ENCODE measurements around the gene SSNA1. TPM values are rescaled to one million over a fixed set of nuclear protein-coding genes. Genes with fewer than 3 reads are reported as not detected.

Gene SSNA1
- 70.7 TPM for total RNA-seq
- long read RNA-seq, transcript SSNA1-201 (3 exons, 896 nt), result minor isoform, 24 of 75 reads
- long read RNA-seq, transcript SSNA1-202 (2 exons, 1,170 nt), result major isoform, 40 of 75 reads
- long read RNA-seq, partial matches to known transcripts, result 0 of 75 reads
- long read RNA-seq, other reads (novel, unspliced or antisense), result 8 of 75 reads

DNA sequence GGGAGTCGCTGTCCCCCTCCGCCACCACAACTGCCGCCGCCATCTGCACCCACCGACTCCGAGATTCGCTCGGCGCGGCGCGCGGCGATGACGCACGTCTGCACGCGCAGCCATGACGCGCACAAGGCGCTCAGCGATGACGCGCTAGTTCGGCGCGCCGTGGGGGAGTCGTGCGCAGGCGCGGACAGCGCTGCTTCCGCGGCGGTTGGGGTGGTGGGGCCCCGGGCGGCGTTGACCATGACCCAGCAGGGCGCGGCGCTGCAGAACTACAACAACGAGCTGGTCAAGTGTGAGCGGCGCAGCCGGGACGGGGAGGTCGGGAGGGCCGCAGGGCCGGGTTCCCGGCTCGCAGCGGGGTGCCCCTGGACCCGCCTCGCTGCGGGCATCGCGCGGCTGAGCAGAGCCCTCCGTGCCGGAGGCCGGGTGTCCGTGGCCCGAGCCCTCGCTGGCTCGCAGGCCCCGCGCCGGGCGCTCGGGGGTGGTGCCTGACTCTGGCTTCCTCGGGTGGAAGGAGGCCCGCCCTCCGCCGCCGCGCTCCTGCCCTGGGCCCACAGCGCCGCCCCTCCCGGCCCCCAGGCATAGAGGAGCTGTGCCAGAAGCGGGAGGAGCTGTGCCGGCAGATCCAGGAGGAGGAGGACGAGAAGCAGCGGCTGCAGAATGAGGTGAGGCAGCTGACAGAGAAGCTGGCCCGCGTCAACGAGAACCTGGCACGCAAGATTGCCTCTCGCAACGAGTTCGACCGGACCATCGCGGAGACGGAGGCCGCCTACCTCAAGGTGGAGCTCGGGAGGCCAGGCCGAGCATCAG, at the start of gene SSNA1, which contains the start of gene ANAPC2:
SSNA1 (plus strand) TSS at position 187 of the 807 bp plus-strand sequence; CDS start at position 238, 51 bp downstream.
ANAPC2 (minus strand) TSS at position 71 of the 807 bp plus-strand sequence; CDS start at position 43, 28 bp downstream.
- peak; percentile 97 for DNase-seq (ENCODE audit: missing footprints)
- intact Hi-C loops (cut with DNase I), result loop anchor here (2.0 to 5.0 kb wide), 5 partner anchors 16 to 74 kb away; partner anchors contain the start of genes DPP7, NDOR1, RNF208 and TMEM203
- ATAC-seq, result peak; percentile 90

DNA sequence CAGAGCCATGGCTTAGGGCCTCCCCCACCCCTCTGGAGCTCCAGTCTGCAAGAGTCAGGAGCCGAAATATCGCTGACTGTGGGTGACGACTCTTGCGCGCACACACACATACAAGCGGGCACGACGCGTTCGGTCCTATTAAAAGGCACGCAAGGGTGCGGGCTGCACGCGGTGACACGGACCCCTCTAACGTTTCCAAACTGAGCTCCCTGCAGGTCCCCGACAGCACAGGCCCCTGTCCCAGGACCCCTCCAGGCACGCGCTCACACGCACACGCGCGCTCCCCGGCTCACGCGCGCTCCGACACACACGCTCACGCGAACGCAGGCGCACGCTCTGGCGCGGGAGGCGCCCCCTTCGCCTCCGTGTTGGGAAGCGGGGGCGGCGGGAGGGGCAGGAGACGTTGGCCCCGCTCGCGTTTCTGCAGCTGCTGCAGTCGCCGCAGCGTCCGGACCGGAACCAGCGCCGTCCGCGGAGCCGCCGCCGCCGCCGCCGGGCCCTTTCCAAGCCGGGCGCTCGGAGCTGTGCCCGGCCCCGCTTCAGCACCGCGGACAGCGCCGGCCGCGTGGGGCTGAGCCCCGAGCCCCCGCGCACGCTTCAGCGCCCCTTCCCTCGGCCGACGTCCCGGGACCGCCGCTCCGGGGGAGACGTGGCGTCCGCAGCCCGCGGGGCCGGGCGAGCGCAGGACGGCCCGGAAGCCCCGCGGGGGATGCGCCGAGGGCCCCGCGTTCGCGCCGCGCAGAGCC, 49.6 kb upstream of the SSNA1 start, which contains the start of gene GRIN1:
GRIN1 (plus strand) TSS at position 433 of the 746 bp plus-strand sequence. CDS start 333 bp downstream, outside the sequence.
- ATAC-seq (peak; percentile 61), DNase-seq (ENCODE audit: missing footprints) (peak; percentile 55)
- intact Hi-C loops (cut with DNase I), result no loop called here

DNA sequence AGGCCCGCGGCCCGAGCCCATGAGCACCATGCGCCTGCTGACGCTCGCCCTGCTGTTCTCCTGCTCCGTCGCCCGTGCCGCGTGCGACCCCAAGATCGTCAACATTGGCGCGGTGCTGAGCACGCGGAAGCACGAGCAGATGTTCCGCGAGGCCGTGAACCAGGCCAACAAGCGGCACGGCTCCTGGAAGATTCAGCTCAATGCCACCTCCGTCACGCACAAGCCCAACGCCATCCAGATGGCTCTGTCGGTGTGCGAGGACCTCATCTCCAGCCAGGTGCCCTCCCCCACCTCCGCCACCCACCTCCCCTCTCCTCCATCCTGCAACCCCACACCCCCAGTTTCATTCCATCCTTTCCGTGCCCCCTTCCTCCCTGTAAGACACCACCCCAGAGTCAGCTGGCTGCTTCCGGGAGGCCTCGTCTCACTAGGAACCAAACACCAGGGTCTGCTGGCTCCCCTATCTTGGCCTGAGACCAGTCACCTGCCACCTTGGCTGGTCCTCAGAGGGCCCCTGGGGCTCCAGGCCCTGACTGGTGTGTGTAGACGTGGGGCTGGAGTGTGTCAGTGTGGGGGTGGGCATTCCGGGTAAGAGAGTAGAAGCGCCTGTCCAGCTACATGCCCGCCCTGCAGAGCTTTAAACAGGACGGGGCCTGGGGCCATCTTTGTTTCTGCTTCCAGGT, 48.9 kb upstream of the SSNA1 start:
- DNase-seq (ENCODE audit: missing footprints) (peak; percentile 16), ATAC-seq (no peak)
- intact Hi-C loops (cut with DNase I), result no loop called here

- ATAC-seq (no peak), DNase-seq (ENCODE audit: missing footprints) (peak; percentile 31)
- intact Hi-C loops (cut with DNase I), result no loop called here
Observed at GRCh38 chr9:137140151-137141012, 48.1 kb upstream of the SSNA1 start.

DNA sequence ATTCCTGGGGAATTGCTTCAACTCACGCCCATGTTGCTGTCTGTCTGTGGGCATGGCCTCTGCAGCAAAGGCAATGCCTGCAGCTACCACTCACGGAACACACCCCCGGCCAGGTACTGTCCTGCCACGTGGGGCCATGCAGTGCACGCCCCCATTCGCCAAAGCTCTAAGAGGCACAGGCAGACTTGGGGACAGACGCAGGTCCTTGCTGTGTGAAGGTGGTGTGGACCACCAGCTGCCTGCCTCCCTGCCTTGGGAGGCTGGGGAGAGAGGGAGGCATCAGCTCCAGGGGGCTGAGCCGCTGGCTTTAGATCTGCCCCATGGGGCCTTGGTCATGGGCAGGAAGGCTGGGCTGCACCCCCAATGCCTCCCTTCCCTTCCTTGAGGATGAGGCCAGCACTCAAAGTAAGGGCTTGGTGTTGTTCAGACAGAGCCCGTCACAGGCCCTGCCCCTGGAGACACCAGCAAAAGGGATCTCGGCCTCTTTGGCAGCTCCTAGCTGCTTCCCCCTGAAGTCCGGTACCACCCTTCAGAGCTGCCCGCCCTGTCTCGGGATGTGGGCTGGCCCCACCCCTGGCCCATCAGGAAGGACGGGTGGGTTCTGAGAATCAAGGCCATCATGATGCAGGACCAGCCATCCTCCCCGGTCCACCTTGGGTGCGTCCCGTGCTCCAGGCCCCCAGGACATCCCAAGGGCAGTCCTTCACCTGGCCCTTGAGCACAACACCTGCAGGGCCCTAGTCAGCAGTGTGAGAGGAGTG, 47.2 kb upstream of the SSNA1 start:
- intact Hi-C loops (cut with DNase I), result no loop called here
- DNase-seq (ENCODE audit: missing footprints), result peak; percentile 62
- ATAC-seq, result no peak

DNA sequence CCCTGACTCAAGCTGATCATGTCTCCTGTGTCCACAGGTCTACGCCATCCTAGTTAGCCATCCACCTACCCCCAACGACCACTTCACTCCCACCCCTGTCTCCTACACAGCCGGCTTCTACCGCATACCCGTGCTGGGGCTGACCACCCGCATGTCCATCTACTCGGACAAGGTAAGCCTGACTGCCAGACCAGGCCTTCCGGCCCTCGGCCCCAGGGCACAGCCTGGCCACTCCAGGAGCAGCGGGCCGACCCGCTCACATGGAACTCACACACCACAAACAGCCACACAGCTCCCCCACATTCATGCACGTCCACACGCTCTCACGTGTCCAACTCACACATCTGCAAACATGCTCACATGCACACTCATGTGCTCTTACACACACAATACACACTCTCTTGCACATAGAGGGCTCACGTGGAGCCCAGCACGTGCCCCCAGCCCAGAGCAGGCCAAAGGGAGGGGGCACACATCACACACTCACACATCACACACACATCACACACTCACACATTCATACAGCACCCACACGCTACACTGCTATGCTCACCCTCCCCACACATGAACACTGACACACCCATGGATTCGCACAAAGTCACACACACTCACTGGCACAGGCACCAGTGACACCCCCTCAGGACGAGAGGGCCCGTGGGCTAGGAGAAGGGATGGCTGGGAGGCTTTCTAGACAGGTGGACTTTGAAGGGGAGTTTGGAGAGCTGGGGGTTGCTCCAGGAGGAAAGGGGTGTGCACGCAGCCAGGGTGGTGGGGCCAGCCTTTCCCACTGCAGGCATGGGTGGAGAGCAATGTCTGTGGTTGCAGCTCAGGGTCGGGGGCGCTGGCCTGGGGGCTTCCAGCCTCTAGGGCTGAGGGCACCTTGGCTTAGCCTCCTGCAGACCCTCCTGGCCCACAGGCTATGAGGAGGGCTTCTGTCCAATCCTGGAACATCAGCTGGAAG, 46.2 kb upstream of the SSNA1 start:
- no peak for ATAC-seq
- DNase-seq (ENCODE audit: missing footprints), result peak; percentile 67
- intact Hi-C loops (cut with DNase I), result no loop called here

- DNase-seq (ENCODE audit: missing footprints) (peak; percentile 20), ATAC-seq (no peak)
- intact Hi-C loops (cut with DNase I), result no loop called here
Observed at GRCh38 chr9:137143459-137143858, 45.0 kb upstream of the SSNA1 start.

GRCh38 chr9:137145731-137146526, 42.5 kb upstream of the SSNA1 start:
- DNase-seq (ENCODE audit: missing footprints) (peak; percentile 15), ATAC-seq (no peak)
- intact Hi-C loops (cut with DNase I), result no loop called here

GRCh38 chr9:137146527-137146918, 42.0 kb upstream of the SSNA1 start:
- ATAC-seq (no peak), DNase-seq (ENCODE audit: missing footprints) (peak; percentile 6)
- intact Hi-C loops (cut with DNase I), result no loop called here

- no peak for ATAC-seq
- DNase-seq (ENCODE audit: missing footprints), result peak; percentile 31
- intact Hi-C loops (cut with DNase I), result no loop called here
Observed at GRCh38 chr9:137147091-137147792, 41.2 kb upstream of the SSNA1 start.

GRCh38 chr9:137147793-137148160, 40.7 kb upstream of the SSNA1 start:
- intact Hi-C loops (cut with DNase I), result no loop called here

DNA sequence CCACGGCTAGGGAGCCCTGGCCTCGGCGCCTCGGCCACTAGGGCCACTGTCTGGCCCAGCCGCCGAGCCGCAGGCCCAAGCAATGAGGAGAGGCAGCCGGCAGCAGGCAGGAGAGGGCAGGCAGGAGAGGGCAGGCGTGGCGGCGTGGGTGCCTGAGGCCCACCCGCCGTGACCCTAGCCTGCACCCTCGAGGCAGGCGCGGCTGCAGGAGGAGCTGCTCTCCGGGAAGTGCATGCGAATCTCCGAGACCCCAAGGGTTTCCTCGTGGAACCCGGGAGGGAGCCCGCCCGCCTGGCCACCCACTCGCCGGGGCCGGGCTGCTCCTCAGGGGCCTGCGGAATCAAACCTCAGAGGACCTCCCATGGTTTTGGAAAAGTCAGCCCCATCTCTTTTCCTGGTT, 40.2 kb upstream of the SSNA1 start:
- intact Hi-C loops (cut with DNase I), result no loop called here
- DNase-seq (ENCODE audit: missing footprints), result peak; percentile 9
- no peak for ATAC-seq

More at GRCh38 chr9:137147793-137148160, 40.7 kb upstream of the SSNA1 start:
- ATAC-seq (no peak), DNase-seq (ENCODE audit: missing footprints) (no peak)

GRCh38 chr9:137148661-137149060, 39.8 kb upstream of the SSNA1 start:
- ATAC-seq (no peak), DNase-seq (ENCODE audit: missing footprints) (peak; percentile 11)
- intact Hi-C loops (cut with DNase I), result no loop called here

GRCh38 chr9:137149363-137149762, 39.1 kb upstream of the SSNA1 start:
- DNase-seq (ENCODE audit: missing footprints) (no peak), ATAC-seq (no peak)
- intact Hi-C loops (cut with DNase I), result no loop called here
